ENCODE measurements around the gene SF3B4. TPM values are rescaled to one million over a fixed set of nuclear protein-coding genes. Genes with fewer than 3 reads are reported as not detected.

Gene SF3B4, protein sequence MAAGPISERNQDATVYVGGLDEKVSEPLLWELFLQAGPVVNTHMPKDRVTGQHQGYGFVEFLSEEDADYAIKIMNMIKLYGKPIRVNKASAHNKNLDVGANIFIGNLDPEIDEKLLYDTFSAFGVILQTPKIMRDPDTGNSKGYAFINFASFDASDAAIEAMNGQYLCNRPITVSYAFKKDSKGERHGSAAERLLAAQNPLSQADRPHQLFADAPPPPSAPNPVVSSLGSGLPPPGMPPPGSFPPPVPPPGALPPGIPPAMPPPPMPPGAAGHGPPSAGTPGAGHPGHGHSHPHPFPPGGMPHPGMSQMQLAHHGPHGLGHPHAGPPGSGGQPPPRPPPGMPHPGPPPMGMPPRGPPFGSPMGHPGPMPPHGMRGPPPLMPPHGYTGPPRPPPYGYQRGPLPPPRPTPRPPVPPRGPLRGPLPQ
- total RNA-seq: 10 to 100 TPM; 85.8 to 93.8 TPM
- 78.1 TPM for polyA plus RNA-seq (2013, experiment 1 of 2)
- 64.5 TPM for polyA plus RNA-seq (2013, experiment 2 of 2)
- long read RNA-seq, experiment 1, transcript SF3B4-201 (6 exons, 2,085 nt): major isoform, 39 of 73 reads
- long read RNA-seq, experiment 1, partial matches to known transcripts: 32 of 73 reads
- long read RNA-seq, experiment 1, other reads (novel, unspliced or antisense): 2 of 73 reads
- long read RNA-seq, experiment 2, transcript SF3B4-201 (6 exons, 2,085 nt): major isoform, 201 of 211 reads
- long read RNA-seq, experiment 2, partial matches to known transcripts: 6 of 211 reads
- long read RNA-seq, experiment 2, other reads (novel, unspliced or antisense): 4 of 211 reads
- long read RNA-seq, experiment 3, transcript SF3B4-201 (6 exons, 2,085 nt): major isoform, 141 of 144 reads
- long read RNA-seq, experiment 3, partial matches to known transcripts: 0 of 144 reads
- long read RNA-seq, experiment 3, other reads (novel, unspliced or antisense): 3 of 144 reads
- long read RNA-seq, experiment 4, transcript SF3B4-201 (6 exons, 2,085 nt): major isoform, 101 of 105 reads
- long read RNA-seq, experiment 4, partial matches to known transcripts: 2 of 105 reads
- long read RNA-seq, experiment 4, other reads (novel, unspliced or antisense): 2 of 105 reads

DNA sequence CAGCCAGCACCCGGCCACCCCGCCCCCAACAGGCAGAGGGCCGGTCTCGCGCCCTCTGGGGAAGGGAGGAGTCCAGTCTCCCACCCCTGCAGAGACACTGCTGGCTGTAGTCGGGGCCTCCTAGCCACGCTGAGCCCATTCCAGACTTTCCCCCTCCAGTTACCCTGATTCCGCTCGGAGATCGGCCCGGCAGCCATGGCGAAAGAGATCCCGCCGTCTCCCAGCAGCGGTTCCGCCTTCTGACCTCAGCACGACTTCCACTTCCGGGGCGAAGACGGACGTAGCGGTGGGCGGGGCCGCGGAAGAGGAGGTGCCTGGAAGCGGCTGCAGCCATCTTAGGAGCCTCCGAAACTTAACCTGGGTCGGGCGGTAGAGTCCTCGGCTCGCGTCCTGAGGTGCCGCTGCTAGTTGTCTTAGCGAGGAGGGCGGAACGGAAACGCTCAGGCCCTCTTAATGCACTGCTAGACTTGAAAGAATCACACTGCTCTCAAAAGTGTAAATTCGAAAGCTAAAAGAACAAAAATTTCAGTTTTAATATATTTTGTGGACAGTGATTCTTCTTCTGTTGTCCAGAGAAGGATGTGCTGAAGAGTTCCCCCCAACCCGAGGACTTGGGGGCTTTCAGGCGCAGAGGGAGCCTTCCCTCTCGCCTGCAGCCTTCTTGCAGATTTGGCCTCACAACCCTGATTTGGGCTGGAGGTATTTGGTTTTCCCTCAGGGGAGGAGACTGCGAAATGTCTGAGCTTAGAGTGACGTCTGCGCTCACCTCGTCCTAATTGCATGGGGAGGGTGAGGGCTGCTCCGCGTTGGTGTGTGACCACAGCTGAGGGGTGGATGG lies at the start of gene SF3B4:
TSS of gene SF3B4 (minus strand) at position 241 of the 838 bp plus-strand sequence. CDS start at position 197, 44 bp downstream.
- H3K27ac ChIP-seq (ENCODE audit: low read depth, low read length): peak within 1 kb of the TSS; percentile 92
- H3K9me3 ChIP-seq (ENCODE audit: control insufficient read depth, low read length): no peaks in the 10 kb centered on the region
- peak; percentile 31 for TF ChIP-seq CTCF (conservative IDR thresholded peaks at IDR 0.05)
- 0 to 1% methylated on average over 33 to 47 of the region's 47 CpGs for WGBS, 2 experiments (ENCODE audit: insufficient coverage in 1 of 2, insufficient read length in 1 of 2)
- peak within 1 kb of the TSS; percentile 99 for H3K4me3 ChIP-seq (ENCODE audit: low read length)
- no peaks in the 10 kb centered on the region for H3K27me3 ChIP-seq (ENCODE audit: control insufficient read depth, insufficient read depth, low read length, poor library complexity, severe bottlenecking)
- Mint-ChIP-seq H3K27me3 (ENCODE audit: insufficient read depth) (peaks cover 4% of the 10 kb centered on the region), H3K27ac (peak within 1 kb of the TSS; percentile 99), H3K4me1 (peaks cover 19% of the 10 kb centered on the region), H3K9me3 (no peaks in the 10 kb centered on the region), H3K4me3 (peak within 1 kb of the TSS; percentile 86), H3K36me3 (ENCODE audit: low read depth) (peaks cover 38% of the 10 kb centered on the region)
- peak within 1 kb of the TSS; percentile 99 for H3K9ac ChIP-seq (ENCODE audit: extremely low read depth, low read length, poor library complexity, severe bottlenecking)
- peaks cover 41% of the 10 kb centered on the region for H3K36me3 ChIP-seq (ENCODE audit: control insufficient read depth, insufficient read depth, low read length)
- DNase-seq: peak; percentile 97
- H3K4me1 ChIP-seq (ENCODE audit: control insufficient read depth, insufficient read depth, low read length): peaks cover 6% of the 10 kb centered on the region

- peaks cover 42% of the 10 kb centered on the region for H3K36me3 ChIP-seq (ENCODE audit: control insufficient read depth, insufficient read depth, low read length)
- 97 to 100% methylated on average over 3 of the region's 3 CpGs for WGBS, 2 experiments (ENCODE audit: insufficient coverage in 1 of 2, insufficient read length in 1 of 2)
- no peak for TF ChIP-seq CTCF (conservative IDR thresholded peaks at IDR 0.05)
- no peak overlapping the region for H3K4me3 Mint-ChIP-seq
- H3K36me3 Mint-ChIP-seq (ENCODE audit: low read depth): peaks cover 49% of the 10 kb centered on the region
- no peaks in the 10 kb centered on the region for H3K9me3 Mint-ChIP-seq
- no peaks in the 10 kb centered on the region for H3K27me3 Mint-ChIP-seq (ENCODE audit: insufficient read depth)
- no peaks in the 10 kb centered on the region for H3K9me3 ChIP-seq (ENCODE audit: control insufficient read depth, low read length)
- no peak overlapping the region for H3K27ac Mint-ChIP-seq
- no peak overlapping the region for H3K4me3 ChIP-seq (ENCODE audit: low read length)
- no peaks in the 10 kb centered on the region for H3K4me1 ChIP-seq (ENCODE audit: control insufficient read depth, insufficient read depth, low read length)
- DNase-seq: no peak
- peaks cover 5% of the 10 kb centered on the region for H3K4me1 Mint-ChIP-seq
- no peak overlapping the region for H3K9ac ChIP-seq (ENCODE audit: extremely low read depth, low read length, poor library complexity, severe bottlenecking)
- H3K27me3 ChIP-seq (ENCODE audit: control insufficient read depth, insufficient read depth, low read length, poor library complexity, severe bottlenecking): no peaks in the 10 kb centered on the region
- H3K27ac ChIP-seq (ENCODE audit: low read depth, low read length): no peak overlapping the region
Observed at GRCh38 chr1:149977345-149977744, 49.7 kb upstream of the SF3B4 start.

Measured in endodermal cell (in vitro differentiated cells).